Fibroblast of the aortic adventitia (primary cell): Measurements from ENCODE around the gene NCOA1. TPM values are rescaled to one million over a fixed set of nuclear protein-coding genes. Genes with fewer than 3 reads are reported as not detected.

Experiments used
- DNase-seq: peaks from one replicate; pipeline ENCODE4 v3.0.0-alpha.2; 2010; ENCODE audit warnings: low read depth
- H3K4me3 ChIP-seq: 2 replicates; pipeline ENCODE4 v1.5.1; 2011; ENCODE audit warnings: low read depth, mild to moderate bottlenecking, control low read depth, low read length, moderate library complexity
- CTCF ChIP-seq: IDR thresholded peaks from 2 replicates; pipeline ENCODE4 v1.5.1; 2011; ENCODE audit warnings: mild to moderate bottlenecking, low read length, control low read depth, inconsistent platforms; ENCODE audit not compliant: insufficient read depth
- total RNA-seq: library from RNA; depleted of rRNA; stranded (reverse); fragments of >200 nt; gene quantifications from 2 replicates; pipeline ENCODE4 v1.2.3, GENCODE V29; 2012; ENCODE audit warnings: low replicate concordance

Gene NCOA1
- total RNA-seq, 1 donor: 24.0 TPM

DNA sequence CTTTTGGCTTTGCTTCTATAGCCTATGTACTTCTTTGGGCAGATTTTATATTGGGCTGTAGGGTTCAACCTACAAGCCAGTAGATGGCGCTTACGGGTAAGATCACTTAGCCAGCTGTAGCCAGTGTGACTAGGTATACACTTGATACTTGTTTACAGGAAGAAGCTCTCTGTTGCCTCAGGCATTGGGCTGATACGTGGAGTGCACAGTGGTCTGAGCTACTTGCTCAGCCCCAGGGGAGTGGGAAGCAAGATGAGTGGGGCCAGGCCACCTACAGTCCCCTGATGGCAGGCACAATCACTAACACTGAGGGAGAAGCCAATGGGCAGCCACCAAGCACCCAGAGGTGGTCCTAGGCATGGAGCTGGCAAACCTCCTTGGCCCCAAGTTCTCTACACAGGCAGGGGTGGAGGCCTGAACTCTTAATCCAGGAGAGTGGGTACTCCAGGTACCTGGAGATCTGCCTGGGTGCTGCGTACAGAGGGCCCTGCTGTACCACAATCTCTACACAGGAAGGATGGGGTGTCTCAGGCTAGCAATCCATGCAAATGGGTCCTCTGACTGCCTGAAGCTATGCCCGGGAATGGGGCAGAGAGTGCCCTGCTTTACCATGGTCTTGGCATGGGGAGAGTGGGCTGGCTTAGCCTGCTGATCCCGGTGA lies 122.2 kb downstream of the NCOA1 start:
- no peak overlapping the region for H3K4me3 ChIP-seq
- DNase-seq: peak; percentile 58
- peak; percentile 50 for TF ChIP-seq CTCF

DNA sequence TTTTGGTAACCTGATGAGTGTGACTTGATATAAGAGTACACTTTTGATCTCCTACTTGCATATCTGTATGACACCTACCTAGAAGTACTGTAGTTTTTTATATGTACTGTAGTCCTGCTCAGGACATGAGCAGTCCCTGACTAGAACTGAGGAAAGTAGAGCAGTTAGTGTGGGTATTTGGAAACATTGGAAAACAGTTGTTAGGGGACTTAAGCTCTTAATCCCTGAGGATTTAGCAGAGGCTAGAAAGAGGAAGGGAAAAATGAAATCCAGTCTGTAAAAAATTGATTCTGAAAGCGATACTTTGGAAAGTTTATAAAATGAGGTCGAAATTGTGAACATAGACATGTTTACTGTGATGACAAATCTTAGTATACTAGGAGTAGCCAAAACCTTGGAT lies 125.6 kb downstream of the NCOA1 start:
- H3K4me3 ChIP-seq: no peak overlapping the region
- no peak for DNase-seq
- TF ChIP-seq CTCF: no peak

- no peak overlapping the region for H3K4me3 ChIP-seq
- TF ChIP-seq CTCF: no peak
- DNase-seq: no peak
These were observed 126.4 kb downstream of the NCOA1 start for GRCh38 chr2:24617424-24617823.

DNA sequence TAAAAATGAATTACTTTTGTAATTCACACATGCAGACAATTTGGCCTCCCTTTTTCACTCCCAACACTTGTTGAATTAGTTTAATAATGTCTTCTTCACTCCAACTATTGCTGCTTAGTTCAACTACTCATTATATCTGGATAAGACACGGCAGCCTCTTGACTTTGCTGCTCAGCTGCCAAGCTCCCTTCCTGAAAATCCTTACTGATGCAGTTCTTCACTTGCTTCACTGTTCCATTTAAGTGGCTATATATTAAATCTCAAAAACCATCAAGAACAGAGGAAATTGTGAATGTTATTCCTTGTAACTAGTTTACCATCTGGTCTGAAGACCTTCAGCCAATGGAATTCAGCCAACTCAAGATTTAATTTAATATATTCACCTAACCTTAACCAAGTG lies 127.1 kb downstream of the NCOA1 start:
- H3K4me3 ChIP-seq: no peak overlapping the region
- DNase-seq: no peak
- TF ChIP-seq CTCF: no peak

GRCh38 chr2:24618680-24619079 lies 127.6 kb downstream of the NCOA1 start:
- DNase-seq: no peak
- no peak for TF ChIP-seq CTCF
- no peak overlapping the region for H3K4me3 ChIP-seq

GRCh38 chr2:24620936-24621335 lies 129.9 kb downstream of the NCOA1 start:
- TF ChIP-seq CTCF: no peak
- no peak overlapping the region for H3K4me3 ChIP-seq
- DNase-seq: peak; percentile 52
